ENCODE results near the gene BACH1. TPM values are rescaled to one million over a fixed set of nuclear protein-coding genes. Genes with fewer than 3 reads are reported as not detected.

Gene BACH1
- total and polyA plus RNA-seq, 10 donors = 6.7 to 131 (median 89.5) TPM

DNA sequence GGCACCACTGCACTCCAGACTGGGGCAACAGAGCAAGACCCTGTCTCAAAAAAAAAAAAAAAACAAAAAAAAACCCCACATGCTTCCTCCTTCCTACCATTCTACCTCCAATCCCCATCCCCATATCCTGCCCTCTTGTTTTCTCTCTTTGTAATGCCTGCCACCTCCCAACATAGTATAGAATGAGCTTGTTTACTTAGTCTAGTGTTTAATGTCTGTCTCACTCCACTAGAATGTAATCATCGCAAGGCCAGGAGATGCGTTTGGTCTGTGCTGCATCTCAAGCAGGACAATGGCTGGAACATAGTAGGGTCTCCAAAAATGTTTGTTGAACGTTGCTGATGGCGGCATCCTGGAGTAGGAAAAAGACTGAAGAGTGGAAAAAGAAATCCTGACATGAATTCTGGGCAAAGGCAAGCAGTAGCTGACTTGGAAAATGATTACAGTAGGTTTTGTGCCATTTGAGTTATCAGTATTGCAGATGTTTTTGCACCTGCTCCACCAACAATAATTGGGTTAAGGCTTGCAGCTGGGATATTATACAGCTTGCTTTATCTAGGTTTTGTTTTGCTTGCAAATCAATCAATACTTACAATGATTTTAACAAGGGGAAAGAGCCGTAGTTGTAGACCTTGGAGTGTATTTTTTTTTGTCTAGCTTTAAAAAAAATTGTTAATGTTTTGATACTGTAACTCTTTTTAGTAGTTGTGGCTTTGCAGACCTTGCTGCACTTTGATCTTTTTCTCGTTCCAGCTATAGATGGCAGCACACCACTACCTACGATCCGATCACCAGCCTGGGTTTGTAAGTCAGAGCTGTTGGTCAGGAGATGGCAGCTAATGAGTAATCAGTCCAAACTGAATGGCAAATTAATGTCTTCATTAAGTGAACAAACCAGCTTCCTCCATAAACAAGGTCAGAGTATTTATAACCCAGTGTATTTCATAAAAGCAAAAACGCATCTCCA is 62.4 kb downstream of the BACH1 start:
- DNase-seq = no peak
- intact Hi-C loops (cut with DNase I; ENCODE audit: low total_unique reads) = no loop called here
- no peaks in the 10 kb centered on the region for H3K27me3 ChIP-seq (replicated peaks in 1 of 7)
- H3K36me3 ChIP-seq = peaks cover 0 to 41% (median 4%) of the 10 kb centered on the region in 6 donors
- H3K27ac ChIP-seq = no peak overlapping the region
- 78 to 83% (median 81%) methylated on average over 9 of the region's 9 CpGs for WGBS, 5 donors
- H3K4me3 ChIP-seq = no peak overlapping the region
- no peaks in the 10 kb centered on the region for H3K9me3 ChIP-seq
- H3K4me1 ChIP-seq = peaks cover 0 to 7% (median 0%) of the 10 kb centered on the region in 6 donors
- TF ChIP-seq POLR2AphosphoS5 (IDR thresholded peaks at IDR 0.05) (no peak), POLR2A (IDR thresholded peaks at IDR 0.05) (no peak)
- TF ChIP-seq, protein P1, sequence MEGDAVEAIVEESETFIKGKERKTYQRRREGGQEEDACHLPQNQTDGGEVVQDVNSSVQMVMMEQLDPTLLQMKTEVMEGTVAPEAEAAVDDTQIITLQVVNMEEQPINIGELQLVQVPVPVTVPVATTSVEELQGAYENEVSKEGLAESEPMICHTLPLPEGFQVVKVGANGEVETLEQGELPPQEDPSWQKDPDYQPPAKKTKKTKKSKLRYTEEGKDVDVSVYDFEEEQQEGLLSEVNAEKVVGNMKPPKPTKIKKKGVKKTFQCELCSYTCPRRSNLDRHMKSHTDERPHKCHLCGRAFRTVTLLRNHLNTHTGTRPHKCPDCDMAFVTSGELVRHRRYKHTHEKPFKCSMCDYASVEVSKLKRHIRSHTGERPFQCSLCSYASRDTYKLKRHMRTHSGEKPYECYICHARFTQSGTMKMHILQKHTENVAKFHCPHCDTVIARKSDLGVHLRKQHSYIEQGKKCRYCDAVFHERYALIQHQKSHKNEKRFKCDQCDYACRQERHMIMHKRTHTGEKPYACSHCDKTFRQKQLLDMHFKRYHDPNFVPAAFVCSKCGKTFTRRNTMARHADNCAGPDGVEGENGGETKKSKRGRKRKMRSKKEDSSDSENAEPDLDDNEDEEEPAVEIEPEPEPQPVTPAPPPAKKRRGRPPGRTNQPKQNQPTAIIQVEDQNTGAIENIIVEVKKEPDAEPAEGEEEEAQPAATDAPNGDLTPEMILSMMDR (IDR thresholded peaks at IDR 0.05 in 8 of 11, conservative IDR thresholded peaks at IDR 0.05 in 3 of 11) = no peak

DNA sequence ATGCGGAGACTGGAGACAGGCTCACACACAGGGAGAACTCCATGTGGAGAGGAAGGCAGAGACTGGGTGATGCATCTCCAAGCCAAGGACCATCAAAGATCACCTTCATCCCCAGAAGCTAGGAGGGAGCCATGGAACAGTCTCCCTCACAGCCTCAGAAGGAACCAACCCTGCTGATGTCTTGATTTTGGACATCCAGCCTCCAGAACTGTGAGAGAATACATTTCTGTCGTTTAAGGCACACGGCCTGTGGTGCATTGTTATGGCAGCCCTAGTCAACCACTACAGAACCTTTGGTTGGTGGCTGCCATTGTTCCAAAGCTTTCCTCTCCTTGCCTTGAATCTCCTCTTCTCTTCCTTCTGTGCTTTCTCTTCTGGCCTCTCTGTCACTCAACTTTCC is 64.0 kb downstream of the BACH1 start:
- peaks cover 0 to 41% (median 4%) of the 10 kb centered on the region in 6 donors for H3K36me3 ChIP-seq
- no peak for TF ChIP-seq POLR2AphosphoS5 (IDR thresholded peaks at IDR 0.05)
- TF ChIP-seq POLR2A (IDR thresholded peaks at IDR 0.05) = no peak
- TF ChIP-seq, protein P1 (IDR thresholded peaks at IDR 0.05 in 8 of 11, conservative IDR thresholded peaks at IDR 0.05 in 3 of 11) = no peak
- peaks cover 0 to 5% (median 0%) of the 10 kb centered on the region in 8 donors for H3K9me3 ChIP-seq
- no peak overlapping the region for H3K4me3 ChIP-seq
- DNase-seq = no peak
- intact Hi-C loops (cut with DNase I; ENCODE audit: low total_unique reads) = no loop called here
- no peak overlapping the region for H3K27ac ChIP-seq
- H3K27me3 ChIP-seq (replicated peaks in 1 of 7) = no peaks in the 10 kb centered on the region
- peaks cover 0 to 6% (median 0%) of the 10 kb centered on the region in 6 donors for H3K4me1 ChIP-seq
- WGBS, 5 donors = 98 to 99% (median 99%) methylated on average over 3 of the region's 3 CpGs

GRCh38 chr21:29365661-29366265 is 67.0 kb downstream of the BACH1 start:
- H3K27ac ChIP-seq = no peak overlapping the region
- no peaks in the 10 kb centered on the region for H3K4me1 ChIP-seq
- no peak for DNase-seq
- H3K27me3 ChIP-seq (replicated peaks in 1 of 7) = no peaks in the 10 kb centered on the region
- H3K9me3 ChIP-seq = peaks cover 0 to 5% (median 0%) of the 10 kb centered on the region in 8 donors
- intact Hi-C loops (cut with DNase I; ENCODE audit: low total_unique reads) = no loop called here
- H3K36me3 ChIP-seq = peaks cover 0 to 56% (median 4%) of the 10 kb centered on the region in 6 donors
- TF ChIP-seq POLR2AphosphoS5 (IDR thresholded peaks at IDR 0.05) = no peak
- TF ChIP-seq, protein P1 (IDR thresholded peaks at IDR 0.05 in 8 of 11, conservative IDR thresholded peaks at IDR 0.05 in 3 of 11) = no peak
- no peak for TF ChIP-seq POLR2A (IDR thresholded peaks at IDR 0.05)
- H3K4me3 ChIP-seq = no peak overlapping the region
- 94 to 98% (median 96%) methylated on average over 8 of the region's 8 CpGs for WGBS, 5 donors

DNA sequence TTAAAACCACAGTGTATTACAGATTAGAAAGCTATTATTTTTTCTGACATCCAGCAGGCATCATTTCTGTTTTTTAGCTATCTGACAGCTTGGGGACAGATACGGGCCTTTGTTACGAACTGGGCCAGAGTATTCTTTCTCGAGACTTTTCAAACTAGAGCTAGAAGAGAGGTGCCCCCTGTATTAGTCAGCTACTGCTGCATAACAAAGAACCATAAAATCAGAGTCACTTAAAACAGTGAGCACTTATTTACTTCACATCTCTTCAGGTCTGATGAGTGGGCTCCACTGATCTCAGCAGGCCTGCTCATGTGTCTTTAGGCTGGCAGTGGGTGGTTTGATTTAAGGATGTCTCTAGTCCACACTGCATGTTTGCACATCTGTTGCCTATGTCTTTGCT is 67.8 kb downstream of the BACH1 start:
- no peaks in the 10 kb centered on the region for H3K27me3 ChIP-seq (replicated peaks in 1 of 7)
- no peak overlapping the region for H3K4me3 ChIP-seq
- intact Hi-C loops (cut with DNase I; ENCODE audit: low total_unique reads) = no loop called here
- no peak overlapping the region for H3K27ac ChIP-seq
- DNase-seq = no peak
- 96 to 98% (median 97%) methylated on average over 3 of the region's 3 CpGs for WGBS, 5 donors
- no peaks in the 10 kb centered on the region for H3K4me1 ChIP-seq
- H3K36me3 ChIP-seq = peaks cover 0 to 57% (median 4%) of the 10 kb centered on the region in 6 donors
- TF ChIP-seq POLR2AphosphoS5 (IDR thresholded peaks at IDR 0.05) (no peak), POLR2A (IDR thresholded peaks at IDR 0.05) (no peak)
- TF ChIP-seq, protein P1 (IDR thresholded peaks at IDR 0.05 in 8 of 11, conservative IDR thresholded peaks at IDR 0.05 in 3 of 11) = no peak
- peaks cover 0 to 5% (median 0%) of the 10 kb centered on the region in 8 donors for H3K9me3 ChIP-seq
